Activated effector memory CD4-positive, alpha-beta T cell treated with anti-CD3 and anti-CD28 coated beads, Interleukin-2, amount 50 U/mL, for 16 hours (primary cell): ENCODE measurements around the gene FUNDC2.

Experiments used
- DNase-seq: peaks from one replicate; pipeline ENCODE4 v3.0.0-alpha.2; 2020

Gene FUNDC2

GRCh38 chrX:155026420-155026726, 271 bp upstream of the FUNDC2 start:
- DNase-seq: no peak

- DNase-seq: no peak
These were observed 944 bp downstream of the FUNDC2 start for GRCh38 chrX:155027509-155028066.

- no peak for DNase-seq
These were observed 1.5 kb downstream of the FUNDC2 start for GRCh38 chrX:155028129-155028528.

GRCh38 chrX:155028877-155029291, 2.2 kb downstream of the FUNDC2 start:
- DNase-seq: no peak

- DNase-seq: no peak
These were observed 5.0 kb downstream of the FUNDC2 start for GRCh38 chrX:155031657-155032056.

- DNase-seq: no peak
These were observed 9.0 kb downstream of the FUNDC2 start for GRCh38 chrX:155035688-155036087.

GRCh38 chrX:155046129-155046810, 19.6 kb downstream of the FUNDC2 start:
- no peak for DNase-seq

- no peak for DNase-seq
These were observed 20.3 kb downstream of the FUNDC2 start for GRCh38 chrX:155046811-155047528.

GRCh38 chrX:155048977-155049619, 22.5 kb downstream of the FUNDC2 start:
- DNase-seq: peak; percentile 66

GRCh38 chrX:155052738-155053498, 26.3 kb downstream of the FUNDC2 start:
- DNase-seq: no peak

GRCh38 chrX:155053656-155054055, 27.0 kb downstream of the FUNDC2 start:
- no peak for DNase-seq

GRCh38 chrX:155054255-155054654, 27.6 kb downstream of the FUNDC2 start:
- no peak for DNase-seq

- DNase-seq: no peak
These were observed 28.9 kb downstream of the FUNDC2 start for GRCh38 chrX:155055494-155055893.

- peak; percentile 62 for DNase-seq
These were observed 29.8 kb downstream of the FUNDC2 start for GRCh38 chrX:155056471-155056870.

GRCh38 chrX:155056877-155057792, 30.5 kb downstream of the FUNDC2 start:
- DNase-seq: peak; percentile 81

- DNase-seq: no peak
These were observed 35.1 kb downstream of the FUNDC2 start for GRCh38 chrX:155061760-155062159.

- no peak for DNase-seq
These were observed 38.5 kb downstream of the FUNDC2 start for GRCh38 chrX:155065035-155065734.

- DNase-seq: no peak
These were observed 41.5 kb downstream of the FUNDC2 start for GRCh38 chrX:155068165-155068564.

- DNase-seq: no peak
These were observed 42.8 kb downstream of the FUNDC2 start for GRCh38 chrX:155069414-155069813.

- no peak for DNase-seq
These were observed 43.4 kb downstream of the FUNDC2 start for GRCh38 chrX:155070038-155070437.

- no peak for DNase-seq
These were observed 44.0 kb downstream of the FUNDC2 start for GRCh38 chrX:155070663-155070974.
